ENCODE measurements around the gene NDUFAF2.

The NDUFAF2 gene, protein sequence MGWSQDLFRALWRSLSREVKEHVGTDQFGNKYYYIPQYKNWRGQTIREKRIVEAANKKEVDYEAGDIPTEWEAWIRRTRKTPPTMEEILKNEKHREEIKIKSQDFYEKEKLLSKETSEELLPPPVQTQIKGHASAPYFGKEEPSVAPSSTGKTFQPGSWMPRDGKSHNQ

DNA sequence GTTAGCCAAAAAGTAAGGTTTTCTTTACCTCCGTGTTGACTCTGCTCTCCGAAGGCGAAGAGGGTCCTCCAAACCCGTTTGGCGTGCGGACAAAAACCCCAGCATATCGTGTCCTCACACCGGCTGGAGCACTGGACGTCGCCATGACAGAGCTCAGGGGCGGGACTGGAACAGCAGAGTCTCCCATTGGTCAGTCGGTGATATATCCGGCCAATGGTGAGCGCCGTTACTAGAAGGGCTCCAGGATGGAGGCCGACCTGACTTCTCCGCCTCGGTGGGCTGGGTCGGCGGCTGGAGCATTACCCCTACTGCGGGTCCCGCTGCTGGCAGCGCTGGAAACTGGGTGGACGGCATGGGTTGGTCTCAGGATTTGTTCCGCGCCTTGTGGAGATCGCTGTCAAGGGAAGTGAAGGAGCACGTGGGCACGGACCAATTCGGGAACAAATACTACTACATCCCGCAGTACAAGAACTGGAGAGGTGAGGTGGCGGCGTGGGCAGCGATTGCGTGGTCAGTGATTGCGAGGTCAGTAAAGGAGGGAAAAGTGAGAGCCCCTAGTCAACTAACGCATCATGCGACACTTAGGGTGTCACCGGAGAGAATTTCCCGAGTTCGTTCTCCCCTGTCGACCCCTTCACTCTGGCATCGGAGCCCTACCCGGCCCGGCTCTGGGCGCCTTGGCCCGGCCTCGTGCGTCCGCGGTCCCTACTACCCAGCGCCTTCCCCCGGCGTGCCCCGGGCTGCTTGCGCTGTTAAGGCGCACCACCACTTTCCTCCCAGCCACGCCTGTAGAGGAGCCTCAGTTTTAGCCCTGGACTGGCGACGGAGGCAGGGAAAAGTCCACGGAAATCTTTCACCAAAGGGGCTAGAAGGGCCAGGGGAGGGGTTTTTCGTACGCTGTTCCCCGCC lies at the start of gene NDUFAF2, which contains the start of gene ERCC8:
Gene NDUFAF2, plus strand, starts transcription at position 302 of the 909 bp plus-strand sequence. Its CDS starts 51 bp downstream, at position 353.
Gene ERCC8, minus strand, starts transcription at position 167 of the 909 bp plus-strand sequence. Its CDS starts 62 bp downstream, at position 105.
- TF ChIP-seq, protein P1, sequence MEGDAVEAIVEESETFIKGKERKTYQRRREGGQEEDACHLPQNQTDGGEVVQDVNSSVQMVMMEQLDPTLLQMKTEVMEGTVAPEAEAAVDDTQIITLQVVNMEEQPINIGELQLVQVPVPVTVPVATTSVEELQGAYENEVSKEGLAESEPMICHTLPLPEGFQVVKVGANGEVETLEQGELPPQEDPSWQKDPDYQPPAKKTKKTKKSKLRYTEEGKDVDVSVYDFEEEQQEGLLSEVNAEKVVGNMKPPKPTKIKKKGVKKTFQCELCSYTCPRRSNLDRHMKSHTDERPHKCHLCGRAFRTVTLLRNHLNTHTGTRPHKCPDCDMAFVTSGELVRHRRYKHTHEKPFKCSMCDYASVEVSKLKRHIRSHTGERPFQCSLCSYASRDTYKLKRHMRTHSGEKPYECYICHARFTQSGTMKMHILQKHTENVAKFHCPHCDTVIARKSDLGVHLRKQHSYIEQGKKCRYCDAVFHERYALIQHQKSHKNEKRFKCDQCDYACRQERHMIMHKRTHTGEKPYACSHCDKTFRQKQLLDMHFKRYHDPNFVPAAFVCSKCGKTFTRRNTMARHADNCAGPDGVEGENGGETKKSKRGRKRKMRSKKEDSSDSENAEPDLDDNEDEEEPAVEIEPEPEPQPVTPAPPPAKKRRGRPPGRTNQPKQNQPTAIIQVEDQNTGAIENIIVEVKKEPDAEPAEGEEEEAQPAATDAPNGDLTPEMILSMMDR (IDR thresholded peaks at IDR 0.05; ENCODE audit: low read depth, low read length) = no peak
- DNase-seq (ENCODE audit: low read depth in 2 of 2) = peak; percentile 93
- peak within 1 kb of the TSS; percentile 77 to 88 for H3K4me3 ChIP-seq (replicated peaks in 1 of 2; ENCODE audit: low read depth in 2 of 2, low read length in 2 of 2)

DNA sequence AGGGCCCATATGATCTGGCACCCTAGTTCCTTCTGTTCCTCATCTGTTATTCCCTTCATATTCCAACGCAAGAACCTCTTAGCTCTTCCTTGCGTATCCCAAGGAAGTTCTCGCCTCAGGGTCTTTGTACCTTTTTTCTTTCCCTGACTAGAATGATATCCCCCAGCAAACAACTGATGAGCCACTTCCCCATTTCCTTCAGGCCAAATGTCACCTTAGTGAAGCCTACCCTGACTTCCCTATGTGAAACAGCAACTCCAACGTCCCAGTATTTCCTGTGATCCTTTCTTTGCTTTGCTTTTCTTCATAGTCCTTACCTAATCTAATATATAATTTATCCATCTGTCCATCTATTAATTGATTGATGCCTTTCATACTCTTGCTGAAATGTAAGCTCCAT lies 48.0 kb upstream of the NDUFAF2 start:
- no peak for DNase-seq (ENCODE audit: low read depth in 2 of 2)
- TF ChIP-seq, protein P1 (IDR thresholded peaks at IDR 0.05; ENCODE audit: low read depth, low read length) = no peak
- H3K4me3 ChIP-seq (replicated peaks in 1 of 2; ENCODE audit: low read depth in 2 of 2, low read length in 2 of 2) = no peak overlapping the region

DNA sequence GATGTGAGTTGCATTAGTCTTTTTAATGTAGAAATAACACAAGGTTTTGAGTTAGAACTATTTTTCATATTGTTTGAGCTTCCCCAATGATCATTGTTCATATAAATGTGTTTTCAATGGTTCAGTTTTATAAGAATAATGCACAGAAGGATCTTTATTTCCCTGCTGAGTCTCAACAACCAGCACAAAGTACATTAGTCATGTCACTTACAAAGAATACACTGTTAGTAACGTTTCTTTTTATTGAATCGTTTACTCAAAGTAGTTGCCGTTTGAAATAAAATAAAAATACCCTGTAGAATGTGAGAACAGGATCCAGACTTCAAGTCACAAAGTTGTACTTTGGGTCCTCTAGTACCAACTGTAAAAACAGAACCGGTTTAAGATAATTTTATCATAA lies 41.6 kb upstream of the NDUFAF2 start:
- no peak overlapping the region for H3K4me3 ChIP-seq (replicated peaks in 1 of 2; ENCODE audit: low read depth in 2 of 2, low read length in 2 of 2)
- no peak for DNase-seq (ENCODE audit: low read depth in 2 of 2)
- TF ChIP-seq, protein P1 (IDR thresholded peaks at IDR 0.05; ENCODE audit: low read depth, low read length) = no peak

DNA sequence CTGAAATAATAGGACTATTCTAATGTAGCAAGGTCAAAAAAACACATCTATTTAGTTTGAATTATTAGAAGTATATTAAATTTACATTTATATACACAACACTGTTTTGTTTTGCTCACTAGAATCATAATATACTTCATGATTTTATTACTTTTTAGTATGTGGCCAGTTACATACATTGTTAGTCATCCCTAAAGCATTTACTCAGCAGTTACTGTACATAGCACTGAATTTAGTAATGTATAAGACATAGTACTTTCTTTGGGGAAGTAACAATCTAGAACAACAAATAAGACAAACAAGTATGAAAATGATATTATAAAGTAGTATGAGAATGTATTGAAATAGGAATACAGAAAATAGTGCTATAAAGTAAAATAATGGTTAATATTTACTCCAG lies 28.4 kb upstream of the NDUFAF2 start:
- peak in 1 of 2 donors; percentile 52 for DNase-seq (ENCODE audit: low read depth in 2 of 2)
- no peak overlapping the region for H3K4me3 ChIP-seq (replicated peaks in 1 of 2; ENCODE audit: low read depth in 2 of 2, low read length in 2 of 2)
- TF ChIP-seq, protein P1 (IDR thresholded peaks at IDR 0.05; ENCODE audit: low read depth, low read length) = no peak

DNA sequence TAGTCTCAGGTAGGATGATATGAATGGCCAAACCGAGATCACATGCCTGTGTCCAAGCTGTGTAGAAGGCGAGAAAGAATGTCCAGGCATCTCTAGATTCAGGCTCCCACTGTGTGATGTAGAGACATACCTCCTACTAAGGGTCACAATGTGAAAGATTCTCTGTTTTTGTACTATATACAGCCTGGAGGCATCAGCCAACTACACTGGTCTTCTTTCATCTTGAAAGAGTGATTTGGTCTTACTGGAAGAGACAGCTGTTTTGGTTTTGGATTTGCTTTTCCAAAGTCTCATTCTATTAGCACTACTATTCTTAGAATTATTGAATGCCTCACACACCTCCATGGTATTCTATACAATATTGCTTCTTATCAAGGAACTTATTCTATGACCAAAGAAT lies 26.5 kb upstream of the NDUFAF2 start:
- no peak overlapping the region for H3K4me3 ChIP-seq (replicated peaks in 1 of 2; ENCODE audit: low read depth in 2 of 2, low read length in 2 of 2)
- DNase-seq (ENCODE audit: low read depth in 2 of 2) = no peak
- TF ChIP-seq, protein P1 (IDR thresholded peaks at IDR 0.05; ENCODE audit: low read depth, low read length) = no peak

DNA sequence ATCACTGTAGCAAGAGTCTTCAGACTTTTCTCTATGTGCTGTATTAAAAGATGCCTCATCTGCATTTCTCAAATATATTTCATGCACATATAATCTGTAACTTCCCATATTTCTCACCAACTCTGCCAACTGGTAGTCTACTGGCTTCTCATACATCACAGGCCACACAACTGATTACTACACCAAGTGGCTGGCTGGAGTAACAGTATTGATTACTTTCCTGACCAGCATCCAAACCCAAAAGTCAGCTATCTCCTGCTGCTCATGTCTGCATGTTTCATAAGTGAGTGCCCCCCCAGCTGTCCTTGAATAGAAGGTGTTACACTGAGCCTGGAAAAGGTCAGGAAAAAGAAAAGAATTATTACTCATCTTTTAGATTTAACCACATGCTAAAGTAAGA lies 17.6 kb upstream of the NDUFAF2 start:
- DNase-seq (ENCODE audit: low read depth in 2 of 2) = no peak
- TF ChIP-seq, protein P1 (IDR thresholded peaks at IDR 0.05; ENCODE audit: low read depth, low read length) = no peak
- no peak overlapping the region for H3K4me3 ChIP-seq (replicated peaks in 1 of 2; ENCODE audit: low read depth in 2 of 2, low read length in 2 of 2)
